WTC11 (cell line): ENCODE results near the gene ZNF688.
A peak's percentile ranks its signal among the peaks of the same experiment; 100 is the strongest.

ENCODE experiments used
- ATF2 ChIP-seq: sonication (generic); formaldehyde crosslinking; IDR thresholded peaks from 2 replicates; pipeline ENCODE4 v1.8.1; 2022; ENCODE audit warnings: low read depth, missing genetic modification reagents, borderline replicate concordance
- CDX4 ChIP-seq: fragments of 250-450 bp; sonication (Bioruptor Pico); IDR thresholded peaks from 2 replicates; pipeline ENCODE4 v1.9.0; 2021; ENCODE audit warnings: moderate library complexity, mild to moderate bottlenecking, inconsistent platforms, borderline replicate concordance
- CTCF ChIP-seq: fragments of 200-600 bp; IDR thresholded peaks from 2 replicates; pipeline ENCODE4 v1.8.0; 2022; ENCODE audit warnings: antibody characterized with exemption
- ESRRA ChIP-seq: sonication (generic); formaldehyde crosslinking; IDR thresholded peaks from 2 replicates; pipeline ENCODE4 v1.8.1; 2022; ENCODE audit warnings: mild to moderate bottlenecking, missing genetic modification reagents, borderline replicate concordance
- IRF2 ChIP-seq: sonication (generic); formaldehyde crosslinking; IDR thresholded peaks from 2 replicates; pipeline ENCODE4 v1.8.0; 2022; ENCODE audit warnings: low read depth, missing genetic modification reagents, borderline replicate concordance
- MAX ChIP-seq: sonication (generic); formaldehyde crosslinking; IDR thresholded peaks from 2 replicates; pipeline ENCODE4 v1.8.0; 2022; ENCODE audit warnings: mild to moderate bottlenecking, missing genetic modification reagents
- PRDM15 ChIP-seq: sonication (generic); formaldehyde crosslinking; IDR thresholded peaks from 2 replicates; pipeline ENCODE4 v1.8.0; 2022; ENCODE audit warnings: missing genetic modification reagents
- TEAD1 ChIP-seq: sonication (generic); formaldehyde crosslinking; IDR thresholded peaks from 2 replicates; pipeline ENCODE4 v1.8.0; 2022; ENCODE audit warnings: mild to moderate bottlenecking, missing genetic modification reagents
- USF1 ChIP-seq: sonication (generic); formaldehyde crosslinking; IDR thresholded peaks from 2 replicates; pipeline ENCODE4 v1.8.0; 2022; ENCODE audit warnings: mild to moderate bottlenecking, missing genetic modification reagents

- no peak for TF ChIP-seq ATF2 (CRISPR knock-in tag)
- no peak for TF ChIP-seq CTCF
- no peak for TF ChIP-seq MAX
- no peak for TF ChIP-seq IRF2 (CRISPR knock-in tag)
- TF ChIP-seq CDX4 (CRISPR knock-in tag): no peak
- peak; percentile 77 for TF ChIP-seq PRDM15 (CRISPR knock-in tag)
- TF ChIP-seq USF1 (CRISPR knock-in tag): no peak
- no peak for TF ChIP-seq ESRRA (CRISPR knock-in tag)
- TF ChIP-seq TEAD1 (CRISPR knock-in tag): no peak
These were observed 43.8 kb downstream of the ZNF688 start for GRCh38 chr16:30527635-30528178.
